ENCODE measurements around the gene FGFRL1.
"Not testable (repeated sequence)": the region's sequence is repeated elsewhere in the genome, so short reads cannot be mapped to it uniquely, and the experiment has no call there.

Gene FGFRL1

GRCh38 chr4:1041936-1042330 lies 30.5 kb downstream of the FGFRL1 start:
- DNase-seq = no peak

- DNase-seq = no peak
These were observed 31.1 kb downstream of the FGFRL1 start for GRCh38 chr4:1042352-1043055.

GRCh38 chr4:1043162-1043561 lies 31.7 kb downstream of the FGFRL1 start:
- DNase-seq = no peak

- no peak for DNase-seq
These were observed 32.4 kb downstream of the FGFRL1 start for GRCh38 chr4:1043651-1044468.

GRCh38 chr4:1044469-1045192 lies 33.2 kb downstream of the FGFRL1 start:
- DNase-seq = no peak

- no peak for DNase-seq
These were observed 33.8 kb downstream of the FGFRL1 start for GRCh38 chr4:1045193-1045594.

GRCh38 chr4:1045595-1046201 lies 34.3 kb downstream of the FGFRL1 start:
- no peak for DNase-seq

GRCh38 chr4:1046581-1047011 lies 35.2 kb downstream of the FGFRL1 start:
- not testable (repeated sequence) for DNase-seq

- DNase-seq = no peak
These were observed 35.9 kb downstream of the FGFRL1 start for GRCh38 chr4:1047106-1047975.

GRCh38 chr4:1047976-1048772 lies 36.7 kb downstream of the FGFRL1 start:
- DNase-seq = no peak

- no peak for DNase-seq
These were observed 37.6 kb downstream of the FGFRL1 start for GRCh38 chr4:1048773-1049590.

GRCh38 chr4:1049591-1049905 lies 38.1 kb downstream of the FGFRL1 start:
- no peak for DNase-seq

GRCh38 chr4:1050486-1051213 lies 39.2 kb downstream of the FGFRL1 start:
- no peak for DNase-seq

- no peak for DNase-seq
These were observed 40.0 kb downstream of the FGFRL1 start for GRCh38 chr4:1051472-1051871.

- DNase-seq = no peak
These were observed 40.8 kb downstream of the FGFRL1 start for GRCh38 chr4:1052231-1052671.

GRCh38 chr4:1053080-1053661 lies 41.7 kb downstream of the FGFRL1 start:
- no peak for DNase-seq

GRCh38 chr4:1053891-1054290 lies 42.5 kb downstream of the FGFRL1 start:
- DNase-seq = not testable (repeated sequence)

- DNase-seq = not testable (repeated sequence)
These were observed 43.3 kb downstream of the FGFRL1 start for GRCh38 chr4:1054696-1055242.

- not testable (repeated sequence) for DNase-seq
These were observed 43.8 kb downstream of the FGFRL1 start for GRCh38 chr4:1055243-1055701.

Data from cerebellar nuclear complex (tissue), 1 donor.